ENCODE results near the gene TBC1D8. TPM values are rescaled to one million over a fixed set of nuclear protein-coding genes. Genes with fewer than 3 reads are reported as not detected.

TBC1D8 gene
- polyA plus RNA-seq = 1.9 and 3.3 TPM in 2 replicates

DNA sequence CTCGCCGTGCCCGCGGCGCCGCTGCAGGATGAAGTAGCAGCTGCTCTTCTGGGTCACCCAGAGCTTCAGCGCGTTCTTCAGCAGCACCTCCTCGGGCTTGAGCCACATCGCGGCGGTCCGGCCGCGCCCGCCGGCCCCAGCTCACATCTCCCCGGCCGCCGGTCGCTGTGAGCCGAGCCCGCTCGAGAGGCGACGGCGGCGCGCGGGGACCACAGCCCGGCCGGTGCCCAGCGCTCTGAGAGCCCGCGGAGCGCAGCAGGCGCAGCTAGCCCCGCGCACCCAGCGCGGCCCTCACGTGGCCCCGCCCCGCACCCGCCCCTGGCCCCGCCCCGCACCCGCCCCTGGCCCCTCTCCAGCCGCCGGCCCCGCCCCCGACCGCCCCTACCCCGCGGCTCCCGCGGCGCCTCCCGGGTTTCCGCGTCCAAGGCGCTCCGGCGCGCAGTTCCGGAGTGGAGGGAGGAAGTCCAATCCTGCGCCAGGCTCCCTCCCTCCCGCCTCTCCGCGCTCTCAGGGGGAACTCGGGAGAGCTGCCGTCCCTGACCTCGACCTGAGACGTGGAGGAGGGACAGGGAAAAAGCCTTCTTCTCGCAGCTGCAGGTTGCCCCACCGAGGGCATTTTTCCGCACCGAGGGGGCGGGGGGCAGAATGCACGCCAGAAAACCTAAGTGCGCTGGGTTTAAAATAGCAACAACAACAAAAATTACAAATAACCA, at the start of gene TBC1D8:
Gene TBC1D8 (minus strand): TSS at position 237 of the 713 bp plus-strand sequence. CDS start 129 bp downstream, at position 108.

DNA sequence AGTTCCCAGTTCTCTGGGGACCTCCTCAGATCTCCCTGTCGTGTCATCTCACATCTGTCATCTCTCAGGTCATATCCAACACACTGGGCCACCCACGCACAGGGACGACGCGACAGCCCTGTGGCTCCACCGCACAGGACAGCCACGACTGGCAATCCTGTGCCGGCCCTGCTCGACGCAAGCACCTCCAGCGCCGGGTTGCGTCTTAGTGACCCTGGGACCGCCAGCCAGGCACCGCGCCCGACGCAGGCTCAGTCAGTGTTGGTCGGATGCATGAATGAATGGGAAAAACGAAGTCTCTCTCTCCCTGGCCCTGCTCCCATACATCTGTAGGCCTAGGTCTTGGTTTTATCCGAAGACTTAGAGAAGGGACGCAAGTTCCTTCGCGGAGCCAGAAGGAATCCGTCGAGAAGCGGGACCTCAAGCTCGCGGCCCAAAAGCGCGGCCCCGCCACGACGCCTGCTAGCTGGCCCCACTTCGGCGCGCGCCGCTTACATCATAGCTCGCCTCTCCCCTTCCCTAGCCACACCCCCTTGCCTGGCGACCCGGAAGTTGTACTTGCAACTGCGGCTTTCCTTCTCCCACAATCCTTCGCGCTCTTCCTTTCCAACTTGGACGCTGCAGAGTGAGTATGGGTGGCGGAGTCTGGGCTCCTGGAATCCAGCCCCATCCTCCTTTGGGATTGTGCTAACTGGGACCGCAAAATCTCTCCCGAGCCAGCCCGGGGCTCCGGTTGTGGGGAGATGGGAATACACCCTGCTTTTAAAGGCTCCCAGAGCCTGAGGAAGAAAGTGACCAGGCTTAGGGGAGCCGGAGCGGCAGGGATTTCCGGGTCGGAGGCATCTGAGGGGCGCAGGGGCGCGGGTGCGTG, 149.3 kb downstream of the TBC1D8 start, which contains the start of gene RPL31:
Gene RPL31 (plus strand): TSS at position 599 of the 871 bp plus-strand sequence. CDS start 413 bp downstream, outside the sequence.

Other genes starting within 250 kb of the TBC1D8 start
- 1,242 and 1,327 TPM in 2 replicates for gene RPL31, start 149.1 kb downstream of the TBC1D8 start, polyA plus RNA-seq
- 12.7 and 13.0 TPM in 2 replicates for gene CNOT11, start 101.5 kb upstream of the TBC1D8 start, polyA plus RNA-seq
- gene RNF149, start 157.3 kb upstream of the TBC1D8 start, polyA plus RNA-seq = 48.4 and 50.1 TPM in 2 replicates
- 0.73 and 23.4 TPM in 2 replicates for gene CREG2, start 236.1 kb upstream of the TBC1D8 start, polyA plus RNA-seq

All from Purkinje cell (primary cell).